Peyer's patch (tissue), 4 donors: Measurements from ENCODE around the gene NATD1. TPM values are rescaled to one million over a fixed set of nuclear protein-coding genes. Genes with fewer than 3 reads are reported as not detected.

Experiments
- DNase-seq, 3 donors: peaks; one replicate each; pipeline ENCODE4 v3.0.0-alpha.2; 2017 to 2019
- H3K27ac ChIP-seq, 4 donors: fragments of 200-600 bp; sonication (generic); one replicate each; pipeline ENCODE4 v1.5.1; 2016 to 2019
- H3K27me3 ChIP-seq, 2 donors: fragments of 200-600 bp; sonication (generic); one replicate each; pipeline ENCODE4 v1.5.1; 2019
- H3K36me3 ChIP-seq, 3 donors: fragments of 200-600 bp; sonication (generic); one replicate each; pipeline ENCODE4 v1.5.1; 2016 to 2019
- H3K4me1 ChIP-seq, 4 donors: fragments of 200-600 bp; sonication (generic); one replicate each; pipeline ENCODE4 v1.5.1; 2016 to 2019
- H3K4me3 ChIP-seq, 4 donors: fragments of 200-600 bp; sonication (generic); 1 replicate in 3 of 4; 2 replicates in 1 of 4; pipeline ENCODE4 v1.5.1; 2016 to 2019; ENCODE audit warnings: mild to moderate bottlenecking in 1 of 4
- H3K9me3 ChIP-seq, 4 donors: fragments of 200-600 bp; sonication (generic); one replicate each; pipeline ENCODE4 v1.5.1; 2016 to 2019; ENCODE audit warnings: mild to moderate bottlenecking in 1 of 4
- POLR2A ChIP-seq, 2 donors: fragments of 450-650 bp; IDR thresholded peaks; one replicate each; pipeline ENCODE4 v1.5.1; 2017; ENCODE audit warnings: antibody characterized with exemption in 2 of 2, mild to moderate bottlenecking in 2 of 2, moderate library complexity in 2 of 2
- total RNA-seq, 4 donors: library from RNA; depleted of rRNA; stranded (reverse); fragments of >200 nt; gene quantifications; one replicate each; pipeline ENCODE4 v1.1.0, GENCODE V29; 2016
- TF ChIP-seq, protein P1 (sequence below), 6 experiments: fragments of 450-650 bp in 4 of 6; fragments of 200-600 bp in 2 of 6; sonication (generic) in 1 of 6; IDR thresholded peaks; one replicate each; pipeline ENCODE4 v1.5.1; 2017 to 2019; ENCODE audit warnings: antibody characterized with exemption in 6 of 6, mild to moderate bottlenecking in 3 of 6, moderate library complexity in 1 of 6

Gene NATD1
- total RNA-seq, 4 donors from 2014 or later, result 5.0 to 11.4 (median 10.1) TPM

DNA sequence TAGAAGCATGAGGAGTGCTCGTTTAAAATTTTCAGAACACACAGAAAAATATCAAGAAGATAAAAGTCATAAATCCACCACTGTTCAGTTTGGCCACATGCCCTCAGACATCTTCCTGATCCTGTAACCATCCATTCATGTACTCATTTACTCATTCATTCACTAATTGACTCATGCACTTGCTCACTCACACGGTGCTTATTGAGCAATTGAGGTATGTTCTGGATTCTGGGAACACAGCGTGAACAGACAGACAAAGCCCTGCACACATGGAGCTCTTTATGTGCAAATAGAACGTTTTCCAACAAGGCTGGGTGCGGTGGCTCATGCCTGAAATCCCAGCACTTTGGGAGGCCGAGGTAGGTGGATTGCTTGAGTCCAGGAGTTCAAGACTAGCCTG is 10.2 kb upstream of the NATD1 start:
- no peak for DNase-seq
- no peaks in the 10 kb centered on the region for H3K9me3 ChIP-seq
- H3K27me3 ChIP-seq, result no peaks in the 10 kb centered on the region
- no peak overlapping the region for H3K27ac ChIP-seq
- TF ChIP-seq, protein P1, sequence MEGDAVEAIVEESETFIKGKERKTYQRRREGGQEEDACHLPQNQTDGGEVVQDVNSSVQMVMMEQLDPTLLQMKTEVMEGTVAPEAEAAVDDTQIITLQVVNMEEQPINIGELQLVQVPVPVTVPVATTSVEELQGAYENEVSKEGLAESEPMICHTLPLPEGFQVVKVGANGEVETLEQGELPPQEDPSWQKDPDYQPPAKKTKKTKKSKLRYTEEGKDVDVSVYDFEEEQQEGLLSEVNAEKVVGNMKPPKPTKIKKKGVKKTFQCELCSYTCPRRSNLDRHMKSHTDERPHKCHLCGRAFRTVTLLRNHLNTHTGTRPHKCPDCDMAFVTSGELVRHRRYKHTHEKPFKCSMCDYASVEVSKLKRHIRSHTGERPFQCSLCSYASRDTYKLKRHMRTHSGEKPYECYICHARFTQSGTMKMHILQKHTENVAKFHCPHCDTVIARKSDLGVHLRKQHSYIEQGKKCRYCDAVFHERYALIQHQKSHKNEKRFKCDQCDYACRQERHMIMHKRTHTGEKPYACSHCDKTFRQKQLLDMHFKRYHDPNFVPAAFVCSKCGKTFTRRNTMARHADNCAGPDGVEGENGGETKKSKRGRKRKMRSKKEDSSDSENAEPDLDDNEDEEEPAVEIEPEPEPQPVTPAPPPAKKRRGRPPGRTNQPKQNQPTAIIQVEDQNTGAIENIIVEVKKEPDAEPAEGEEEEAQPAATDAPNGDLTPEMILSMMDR (IDR thresholded peaks at IDR 0.05), result no peak
- TF ChIP-seq POLR2A (IDR thresholded peaks at IDR 0.05), result no peak
- H3K4me3 ChIP-seq, result no peak overlapping the region
- peaks cover 0 to 3% (median 0%) of the 10 kb centered on the region in 4 donors for H3K4me1 ChIP-seq
- H3K36me3 ChIP-seq, result no peaks in the 10 kb centered on the region

DNA sequence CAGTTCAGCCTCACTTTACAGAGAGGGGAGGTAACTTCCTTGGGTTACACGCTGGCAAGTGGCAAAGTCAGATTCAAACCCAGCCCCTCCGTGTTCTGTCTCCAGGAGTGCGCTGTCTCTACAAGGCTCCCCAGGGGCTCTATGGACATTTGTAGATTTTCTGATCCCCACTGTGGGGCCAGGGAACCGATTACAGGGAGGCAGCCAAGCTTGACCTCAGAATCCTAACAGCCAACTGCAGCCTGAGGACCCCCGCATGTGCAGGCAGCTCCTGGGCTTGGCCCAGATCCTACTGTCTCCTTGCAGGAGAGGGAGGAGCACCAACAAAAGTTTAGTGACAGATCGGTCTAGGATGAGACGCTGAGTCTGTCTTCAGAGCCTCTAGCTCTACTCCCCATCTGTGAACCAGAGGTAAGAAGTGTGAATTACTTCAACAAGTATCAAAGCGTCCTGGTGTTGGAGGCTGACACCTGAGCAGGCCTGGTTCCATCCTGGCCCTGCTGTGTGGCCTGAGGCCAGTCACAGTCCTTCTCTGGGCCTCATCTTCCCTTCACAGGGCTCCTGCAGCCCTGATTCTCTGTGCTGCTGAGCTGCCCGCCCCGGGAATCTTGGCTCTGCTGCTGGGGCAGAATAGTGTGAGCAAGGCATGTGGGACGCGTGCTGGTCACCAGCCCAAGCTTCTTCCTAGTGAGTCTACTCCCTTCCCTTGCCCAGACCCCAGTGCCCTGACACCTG is 9.2 kb upstream of the NATD1 start:
- Histone ChIP-seq H3K36me3 (no peaks in the 10 kb centered on the region), H3K4me3 (no peak overlapping the region), H3K4me1 (no peaks in the 10 kb centered on the region), H3K27me3 (no peaks in the 10 kb centered on the region), H3K9me3 (no peaks in the 10 kb centered on the region), H3K27ac (no peak overlapping the region)
- TF ChIP-seq POLR2A (IDR thresholded peaks at IDR 0.05), result no peak
- TF ChIP-seq, protein P1 (IDR thresholded peaks at IDR 0.05), result no peak
- no peak for DNase-seq

DNA sequence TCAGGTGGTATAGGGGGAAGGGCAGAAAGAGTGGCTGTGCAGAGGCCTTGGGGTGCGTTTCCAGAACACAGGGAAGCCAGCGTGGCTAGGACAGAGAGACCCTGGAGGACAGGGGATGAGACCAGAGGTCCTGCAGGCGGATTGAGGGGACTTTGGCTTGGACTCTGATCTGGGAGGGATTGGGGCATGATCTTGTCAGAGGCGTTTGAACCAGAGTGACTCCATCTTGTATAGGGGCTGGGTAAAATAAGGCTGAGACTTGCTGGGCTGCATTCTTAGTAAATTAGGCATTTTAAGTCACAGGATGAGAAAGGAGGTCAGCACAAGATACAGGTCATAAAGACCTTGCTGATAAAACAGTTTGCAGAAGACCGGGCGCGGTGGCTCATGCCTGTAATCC is 5.4 kb upstream of the NATD1 start:
- H3K27ac ChIP-seq, result no peak overlapping the region
- TF ChIP-seq, protein P1 (IDR thresholded peaks at IDR 0.05), result no peak
- no peak for TF ChIP-seq POLR2A (IDR thresholded peaks at IDR 0.05)
- no peaks in the 10 kb centered on the region for H3K27me3 ChIP-seq
- peaks cover 0 to 9% (median 2%) of the 10 kb centered on the region in 4 donors for H3K4me1 ChIP-seq
- no peaks in the 10 kb centered on the region for H3K36me3 ChIP-seq
- no peak for DNase-seq
- no peak overlapping the region for H3K4me3 ChIP-seq
- H3K9me3 ChIP-seq, result no peaks in the 10 kb centered on the region

DNA sequence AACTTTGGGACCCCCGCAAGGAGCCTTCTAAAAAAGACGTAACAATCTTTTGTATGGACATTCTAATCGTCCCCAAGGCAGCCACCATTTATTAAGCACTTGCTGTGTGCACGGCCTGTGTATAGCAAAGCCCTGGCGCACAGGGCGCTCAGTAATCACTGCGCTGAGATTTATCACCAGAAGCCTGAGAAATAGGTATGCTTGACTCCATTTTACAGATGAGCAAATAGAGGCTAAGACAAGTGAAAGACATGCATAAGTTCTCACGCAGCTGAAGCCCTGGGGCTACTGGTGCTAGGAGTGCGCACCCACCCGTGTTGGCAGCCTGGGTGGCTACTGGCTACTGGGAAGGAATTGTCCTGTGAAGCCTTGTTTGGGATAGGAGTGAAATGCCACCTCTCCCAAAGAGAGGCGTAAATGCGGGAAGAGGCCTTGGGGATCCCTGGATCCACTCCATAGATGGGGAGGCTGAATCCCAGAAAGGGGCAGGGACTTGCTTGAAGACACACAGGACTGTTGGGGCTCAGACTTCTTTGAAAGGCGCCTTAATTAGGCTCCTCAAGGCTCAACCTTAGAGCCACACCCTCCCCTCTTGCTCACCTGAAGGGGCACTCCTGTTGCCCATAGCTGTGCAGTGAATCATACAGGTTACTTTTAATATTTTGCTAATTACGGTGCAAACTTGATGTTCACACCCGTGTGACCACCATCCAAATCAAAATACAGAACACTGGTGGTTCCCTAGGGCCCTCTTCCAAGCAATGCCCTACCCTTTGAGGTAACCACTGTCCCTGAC is 634 bp upstream of the NATD1 start:
- no peak for TF ChIP-seq POLR2A (IDR thresholded peaks at IDR 0.05)
- TF ChIP-seq, protein P1 (IDR thresholded peaks at IDR 0.05), result no peak
- H3K27ac ChIP-seq, result peak overlapping the region; percentile 34 to 76 (median 68)
- H3K4me1 ChIP-seq, result peaks cover 0 to 30% (median 5%) of the 10 kb centered on the region in 4 donors
- no peaks in the 10 kb centered on the region for H3K27me3 ChIP-seq
- no peaks in the 10 kb centered on the region for H3K36me3 ChIP-seq
- no peaks in the 10 kb centered on the region for H3K9me3 ChIP-seq
- H3K4me3 ChIP-seq, result peak overlapping the region; percentile 34 to 85 (median 62)
- no peak for DNase-seq

DNA sequence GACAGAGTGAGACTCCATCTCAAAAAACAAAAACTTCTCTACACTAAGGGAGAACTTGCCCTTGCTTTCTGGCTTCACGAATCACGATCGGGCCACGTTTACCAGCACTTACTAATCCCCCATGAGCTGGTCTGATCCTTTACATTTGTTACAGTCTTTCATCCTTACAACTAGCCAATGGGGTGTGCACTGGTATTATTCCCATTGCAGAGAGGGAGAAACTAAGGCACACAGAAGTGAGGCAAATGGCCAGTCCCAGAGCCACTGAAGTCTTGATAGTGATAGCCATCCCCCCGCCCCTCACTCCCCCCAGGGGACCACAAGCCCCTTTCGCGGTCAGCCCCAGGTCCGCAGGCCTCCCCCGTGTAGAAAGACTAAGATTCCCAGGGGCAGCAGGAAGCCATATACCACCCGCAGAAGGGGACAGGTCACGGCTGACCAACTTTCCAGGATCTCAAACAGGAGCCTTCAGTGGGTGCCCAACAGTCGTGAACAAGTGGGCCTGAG is 868 bp downstream of the NATD1 start:
- no peaks in the 10 kb centered on the region for H3K36me3 ChIP-seq
- no peak for DNase-seq
- H3K27me3 ChIP-seq, result no peaks in the 10 kb centered on the region
- peaks cover 0 to 30% (median 5%) of the 10 kb centered on the region in 4 donors for H3K4me1 ChIP-seq
- H3K9me3 ChIP-seq, result no peaks in the 10 kb centered on the region
- TF ChIP-seq POLR2A (IDR thresholded peaks at IDR 0.05), result no peak
- TF ChIP-seq, protein P1 (IDR thresholded peaks at IDR 0.05), result no peak
- H3K27ac ChIP-seq, result peak overlapping the region in 2 of 4 donors; percentile 73 to 76
- peak overlapping the region; percentile 34 to 85 (median 62) for H3K4me3 ChIP-seq
